K562 (cell line): ENCODE measurements around the gene GASK1B. TPM values are rescaled to one million over a fixed set of nuclear protein-coding genes. Genes with fewer than 3 reads are reported as not detected.

Experiments used
- ATAC-seq: fragments of 200-7000 bp; cut with Tn5 transposase; 3 replicates; pipeline ENCODE4 v1.9.1; 2020; ENCODE audit warnings: moderate library complexity
- BruUV-seq: library from RNA; stranded (reverse); fragments of 400-500 nt; replicated peaks from 2 replicates; lab custom pipeline; 2021; lab: Mats Ljungman, UMichigan
- CTCF ChIA-PET: fragments of 300-600 bp; formaldehyde crosslinking; extraction: SDS; loops from one replicate; lab custom pipeline; 2021; ENCODE audit warnings: low intra/inter-chr PET ratio; lab: Yijun Ruan, JAX
- POLR2A ChIA-PET: fragments of 300-600, 350-650 bp; sonication (Branson Sonifier 250); formaldehyde crosslinking; extraction: SDS; loops from one replicate; lab custom pipeline; 2021; ENCODE audit warnings: antibody characterized with exemption, inconsistent platforms; lab: Yijun Ruan, JAX
- DNase-seq, 4 experiments: peaks; one replicate each; pipeline versions ENCODE4 v3.0.0 to v3.0.0-alpha.2; 2011 to 2018; ENCODE audit warnings: low spot score in 3 of 4, mixed read lengths in 3 of 4; ENCODE audit errors: extremely low read depth in 1 of 4
- FAIRE-seq: peaks from 2 replicates; lab custom pipeline; 2011; peaks lifted over from hg19 to GRCh38; lab: Jason Lieb, UNC
- H2AFZ ChIP-seq: 2 replicates; pipeline ENCODE4 v1.6.0; 2011; ENCODE audit warnings: low read depth, low read length, control low read depth, inconsistent platforms
- H3K27ac ChIP-seq: fragments of 200-600 bp; 3 replicates; pipeline ENCODE4 v1.8.0; 2011; ENCODE audit warnings: low read depth, mild to moderate bottlenecking, control low read depth, inconsistent platforms, low read length, moderate library complexity, mixed read lengths; ENCODE audit errors: extremely low read depth
- H3K27me3 ChIP-seq, 2 experiments: fragments of 300-600 bp in 1 of 2; 2 replicates in 1 of 2; 3 replicates in 1 of 2; pipeline versions ENCODE4 v1.6.0 to v1.8.0; 2011; ENCODE audit warnings: inconsistent platforms in 2 of 2, low read length in 2 of 2, mild to moderate bottlenecking in 1 of 2, mixed read lengths in 1 of 2, moderate library complexity in 1 of 2; ENCODE audit not compliant: control insufficient read depth in 2 of 2, insufficient read depth in 2 of 2
- H3K36me3 ChIP-seq: fragments of 300-600 bp; 3 replicates; pipeline ENCODE4 v1.8.0; 2011; ENCODE audit warnings: mild to moderate bottlenecking, low read length, inconsistent platforms; ENCODE audit not compliant: control insufficient read depth, insufficient read depth
- H3K4me1 ChIP-seq, 2 experiments: fragments of 200-600 bp in 1 of 2; replicated peaks in 1 of 2; 2 replicates in 1 of 2; 3 replicates in 1 of 2; pipeline versions ENCODE4 v1.5.1 to v1.8.0; 2011; ENCODE audit warnings: inconsistent platforms in 2 of 2, low read length in 2 of 2, mild to moderate bottlenecking in 1 of 2, mixed read lengths in 1 of 2, moderate library complexity in 1 of 2; ENCODE audit not compliant: control insufficient read depth in 2 of 2, insufficient read depth in 2 of 2
- H3K4me2 ChIP-seq: 2 replicates; pipeline ENCODE4 v1.6.1; 2011; ENCODE audit warnings: low read length, control low read depth, inconsistent platforms, mixed read lengths; ENCODE audit not compliant: insufficient read depth
- H3K4me3 ChIP-seq: fragments of 200-600 bp; sonication (generic), shearing (Covaris generic); 2 replicates; pipeline ENCODE4 v1.5.1; 2016; ENCODE audit warnings: control low read depth, inconsistent platforms
- H3K79me2 ChIP-seq: fragments of 200-600 bp; 3 replicates; pipeline ENCODE4 v1.8.0; 2011; ENCODE audit warnings: low read length, inconsistent platforms; ENCODE audit not compliant: control insufficient read depth, insufficient read depth
- H3K9ac ChIP-seq, 2 experiments: 2 replicates each; pipeline versions ENCODE4 v1.6.0 to v1.6.1; 2011; ENCODE audit warnings: low read depth in 2 of 2, low read length in 2 of 2, control low read depth in 1 of 2, inconsistent platforms in 1 of 2, mild to moderate bottlenecking in 1 of 2, mixed read lengths in 1 of 2; ENCODE audit not compliant: insufficient read depth in 1 of 2
- H3K9me1 ChIP-seq: one replicate; pipeline ENCODE4 v1.6.0; 2011; ENCODE audit warnings: inconsistent platforms, mild to moderate bottlenecking, low read length, moderate library complexity; ENCODE audit not compliant: control insufficient read depth, insufficient read depth
- H3K9me3 ChIP-seq: replicated peaks from 2 replicates; pipeline ENCODE4 v1.5.1; 2011; ENCODE audit warnings: low read depth, low read length, inconsistent platforms; ENCODE audit not compliant: control insufficient read depth, insufficient read depth
- H4K20me1 ChIP-seq: replicated peaks from 2 replicates; pipeline ENCODE4 v1.6.1; 2011; ENCODE audit warnings: low read length, inconsistent platforms, mixed read lengths; ENCODE audit not compliant: control insufficient read depth, insufficient read depth
- E2F3 ChIP-seq: fragments of 250-450 bp; sonication (Bioruptor Pico); IDR thresholded peaks from 2 replicates; pipeline ENCODE4 v1.4.0; 2020; ENCODE audit warnings: mild to moderate bottlenecking
- PRDM10 ChIP-seq: fragments of 450-650 bp; IDR thresholded peaks from 2 replicates; pipeline ENCODE4 v1.6.1; 2018; ENCODE audit not compliant: partially characterized antibody
- RBM39 ChIP-seq: fragments of 200-400 bp; formaldehyde crosslinking; optimal IDR thresholded peaks from 2 replicates; pipeline ENCODE3; 2018; ENCODE audit warnings: low read depth, low read length
- ZZZ3 ChIP-seq: fragments of 450-650 bp; IDR thresholded peaks from 2 replicates; pipeline ENCODE4 v1.6.1; 2016; ENCODE audit warnings: antibody characterized with exemption, mild to moderate bottlenecking, moderate library complexity
- WGBS: fragments of 100-300 bp; shearing (Covaris generic); methylation state at CpG from one replicate; pipeline ENCODE4 v1.1.6; 2016; ENCODE audit warnings: low coverage, mixed read lengths; ENCODE audit not compliant: insufficient coverage; ENCODE audit errors: missing lambda C conversion rate; 5-methylcytosine and 5-hydroxymethylcytosine counted together
- in situ Hi-C: fragments of 300-500 bp; cut with MboI; formaldehyde crosslinking; loops from 4 replicates; pipeline ENCODE4 v1.15.0; 2018; ENCODE audit warnings: inconsistent platforms, mixed read lengths
- intact Hi-C: fragments of 100-400 bp; cut with micrococcal nuclease; formaldehyde crosslinking; loops from 2 replicates; pipeline ENCODE4 v1.14.2; 2022
- polyA plus RNA-seq, 8 experiments: library from polyadenylated mRNA; depleted of rRNA in 4 of 8; stranded (reverse) in 5 of 8; unstranded in 3 of 8; fragments of >200 nt; fragmentation: Nextera tagmentation in 2 of 8; fragmentation: Illumina TruSeq in 1 of 8; extraction: Ambion mirVana in 2 of 8; extraction: Trizol in 1 of 8; gene quantifications; 2 replicates each; pipeline versions ENCODE4 v1.2.1 to v1.2.3, GENCODE V29; 2011 to 2014; ENCODE audit warnings: inconsistent platforms in 1 of 8, missing spikeins in 1 of 8
- total RNA-seq, 7 experiments: library from RNA; depleted of rRNA in 6 of 7; stranded (reverse); fragments of >200 nt in 6 of 7; fragmentation: Illumina TruSeq in 2 of 7; extraction: Trizol in 2 of 7; gene quantifications; 2 replicates each; pipeline versions ENCODE4 v1.2.1 to v1.2.3, GENCODE V29; 2011 to 2021; ENCODE audit warnings: low replicate concordance in 1 of 7

Gene GASK1B
- total and polyA plus RNA-seq, 9 of the 15 experiments (the other 6 are each of a cell fraction or from before 2014, with no cell fraction given), result 0.13 to 1.2 (median 0.61) TPM

- H3K79me2 ChIP-seq, result no peaks in the 10 kb centered on the region
- ChIA-PET POLR2A (no interaction called here), CTCF (no interaction called here)
- BruUV-seq, result no TSS peak
- H3K9ac ChIP-seq, result no peak overlapping the region
- H4K20me1 ChIP-seq, result no peaks in the 10 kb centered on the region
- no peak overlapping the region; the same call in 1 of the 2 replicates for H3K4me2 ChIP-seq
- H3K4me3 ChIP-seq, result no peak overlapping the region
- H3K27me3 ChIP-seq, result 0 out of 5 replicates have a peak, but pooled peaks cover 0 to 5% of the 10 kb centered on the region in 2 experiments
- H2AFZ ChIP-seq, result no peak overlapping the region
- H3K36me3 ChIP-seq, result no peaks in the 10 kb centered on the region
- DNase-seq (no peak), FAIRE-seq (no peak), ATAC-seq (no peak)
- no peaks in the 10 kb centered on the region for H3K9me1 ChIP-seq
- WGBS, result 24% methylated on average over 11 of the region's 18 CpGs
- TF ChIP-seq ZZZ3 (no peak), RBM39 (no peak), PRDM10 (peak; percentile 13), E2F3 (no peak)
- no peaks in the 10 kb centered on the region for H3K9me3 ChIP-seq
- peaks cover 5 to 7% of the 10 kb centered on the region in 2 experiments; a peak in 4 of 5 replicates for H3K4me1 ChIP-seq
- in situ Hi-C loops, result loop anchor here (10.0 kb wide), 1 partner anchor 185 kb away; no protein-coding TSS in a partner anchor
- H3K27ac ChIP-seq, result no peak overlapping the region
- intact Hi-C loops, result loop anchor here (5.0 kb wide), 1 partner anchor 87 kb away; no protein-coding TSS in a partner anchor
These were observed 2.7 kb downstream of the GASK1B start for GRCh38 chr4:158169931-158170690.
